SJCRH30 (cell line): ENCODE results near the gene ZSCAN12. TPM values are rescaled to one million over a fixed set of nuclear protein-coding genes. Genes with fewer than 3 reads are reported as not detected.
"Not testable (repeated sequence)": the region's sequence is repeated elsewhere in the genome, so short reads cannot be mapped to it uniquely, and the experiment has no call there.

Source experiments
- DNase-seq, 2 experiments: peaks; one replicate each; pipeline ENCODE4 v3.0.0-alpha.2; 2015 to 2020
- H3K27ac ChIP-seq: fragments of 250-450 bp; sonication (Bioruptor Pico); 2 replicates; pipeline ENCODE4 v1.5.1; 2020; ENCODE audit warnings: mild to moderate bottlenecking, moderate library complexity
- H3K27me3 ChIP-seq: fragments of 250-450 bp; sonication (Bioruptor Pico); 2 replicates; pipeline ENCODE4 v1.5.1; 2020; ENCODE audit warnings: mild to moderate bottlenecking, moderate library complexity
- H3K36me3 ChIP-seq: fragments of 250-450 bp; sonication (Bioruptor Pico); 2 replicates; pipeline ENCODE4 v1.5.1; 2020; ENCODE audit warnings: mild to moderate bottlenecking, moderate library complexity
- H3K4me1 ChIP-seq: fragments of 250-450 bp; sonication (Bioruptor Pico); 2 replicates; pipeline ENCODE4 v1.5.1; 2020; ENCODE audit warnings: mild to moderate bottlenecking, moderate library complexity
- H3K4me3 ChIP-seq: fragments of 250-450 bp; sonication (Bioruptor Pico); 2 replicates; pipeline ENCODE4 v1.5.1; 2020; ENCODE audit warnings: mild to moderate bottlenecking, moderate library complexity
- H3K9me3 ChIP-seq: fragments of 250-450 bp; sonication (Bioruptor Pico); replicated peaks from 2 replicates; pipeline ENCODE4 v1.5.1; 2020; ENCODE audit warnings: mild to moderate bottlenecking, moderate library complexity
- total RNA-seq: library from RNA; depleted of rRNA; stranded (reverse); fragments of >200 nt; shearing (Covaris generic); gene quantifications from 2 replicates; pipeline ENCODE4 v1.2.3, GENCODE V29; 2014

The ZSCAN12 gene
- total RNA-seq, 1 experiment from 2014 or later = 10.5 TPM

DNA sequence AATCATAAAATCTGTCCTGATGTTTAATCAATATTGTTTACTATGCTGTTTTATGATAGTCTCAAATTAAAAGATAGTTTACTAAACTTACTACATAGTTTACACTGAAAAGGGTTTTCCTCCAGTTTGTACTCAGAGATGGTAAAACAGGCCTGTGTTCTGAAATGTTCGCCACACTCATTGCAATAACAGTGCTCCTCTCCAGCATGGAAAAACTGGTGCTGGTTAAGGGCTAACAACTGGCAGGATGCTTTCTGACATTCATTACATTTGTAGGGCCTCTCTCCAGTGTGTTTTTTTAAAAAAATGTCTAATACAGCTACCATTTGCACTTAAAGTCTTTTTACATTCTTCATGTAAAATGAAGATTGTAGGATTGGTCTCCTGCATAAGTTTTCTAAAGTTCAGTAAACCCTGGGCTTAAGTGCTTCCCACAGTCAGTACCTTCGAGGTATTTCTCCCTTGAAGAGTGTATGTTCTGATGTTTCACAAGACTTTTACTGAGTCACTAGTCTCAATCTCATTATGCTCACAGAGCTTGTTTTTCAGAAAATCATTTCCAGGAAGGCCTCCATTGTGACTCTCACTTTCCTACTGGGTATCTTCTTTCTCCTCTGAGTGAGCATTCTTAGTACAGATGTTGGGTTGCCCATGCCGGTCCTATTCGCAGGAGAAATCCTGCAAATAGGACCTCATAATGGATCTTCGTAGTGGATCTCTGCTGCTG lies 8.7 kb upstream of the ZSCAN12 start:
- Histone ChIP-seq H3K36me3 (no peaks in the 10 kb centered on the region), H3K27ac (no peak overlapping the region), H3K4me1 (no peaks in the 10 kb centered on the region), H3K9me3 (no peaks in the 10 kb centered on the region), H3K27me3 (no peaks in the 10 kb centered on the region), H3K4me3 (no peak overlapping the region)
- no peak for DNase-seq

DNA sequence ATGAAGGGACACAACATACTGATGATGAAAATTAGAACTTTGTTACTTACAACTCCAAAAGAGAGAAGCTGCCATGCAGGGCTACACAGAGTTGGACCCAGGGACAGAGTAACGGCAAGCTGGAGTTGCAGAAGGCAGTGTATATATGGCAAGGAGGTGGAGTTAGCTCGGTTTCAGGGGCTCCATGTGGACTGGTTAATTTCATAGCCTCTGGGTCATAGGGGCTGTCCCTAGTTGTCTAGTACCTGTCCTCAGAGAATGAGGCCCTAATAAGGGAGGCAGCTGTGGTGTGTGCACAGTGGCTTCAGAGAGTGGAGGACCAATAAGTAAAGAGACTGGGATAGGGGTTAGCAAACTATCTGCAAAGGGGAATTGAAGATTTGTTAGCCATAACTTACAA lies 7.9 kb upstream of the ZSCAN12 start:
- H3K27ac ChIP-seq = no peak overlapping the region
- H3K36me3 ChIP-seq = no peaks in the 10 kb centered on the region
- H3K27me3 ChIP-seq = no peaks in the 10 kb centered on the region
- H3K9me3 ChIP-seq = no peaks in the 10 kb centered on the region
- H3K4me1 ChIP-seq = no peaks in the 10 kb centered on the region
- H3K4me3 ChIP-seq = no peak overlapping the region
- DNase-seq = no peak

DNA sequence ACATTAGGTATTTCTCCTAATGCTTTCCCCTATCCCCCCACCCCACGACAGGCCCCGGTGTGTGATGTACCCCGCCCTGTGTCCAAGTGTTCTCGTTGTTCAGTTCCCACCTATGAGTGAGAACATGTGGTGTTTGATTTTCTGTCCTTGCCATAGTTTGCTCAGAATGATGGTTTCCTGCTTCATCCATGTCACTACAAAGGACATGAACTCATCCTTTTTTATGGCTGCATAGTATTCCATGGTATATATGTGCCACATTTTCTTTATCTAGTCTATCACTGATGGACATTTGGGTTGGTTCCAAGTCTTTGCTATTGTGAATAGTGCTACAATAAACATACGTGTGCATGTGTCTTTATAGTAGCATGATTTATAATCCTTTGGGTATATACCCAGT lies 4.4 kb upstream of the ZSCAN12 start:
- H3K4me3 ChIP-seq, H3K9me3 ChIP-seq, DNase-seq, H3K27me3 ChIP-seq, H3K4me1 ChIP-seq, H3K27ac ChIP-seq, H3K36me3 ChIP-seq: not testable (repeated sequence)

DNA sequence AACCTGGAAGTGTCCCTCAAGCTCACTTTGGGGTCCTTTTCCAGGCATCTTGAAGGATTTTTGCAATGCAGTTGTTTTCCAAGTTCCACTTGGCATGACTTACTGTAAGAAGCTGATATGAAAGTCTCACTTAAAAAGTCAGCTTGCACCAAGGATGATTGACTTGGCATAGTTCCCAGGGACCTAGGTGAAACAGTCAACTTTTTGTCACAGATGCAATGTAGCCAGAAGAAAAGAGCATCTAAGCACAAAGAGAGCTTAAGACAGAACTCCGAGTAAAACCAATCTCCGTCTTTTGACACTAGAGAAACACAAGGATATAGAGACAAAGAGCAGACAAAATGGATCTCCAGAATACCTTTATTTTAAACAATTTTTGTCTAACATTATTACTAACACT lies 2.6 kb upstream of the ZSCAN12 start:
- no peak overlapping the region for H3K4me3 ChIP-seq
- H3K27ac ChIP-seq = no peak overlapping the region
- peaks cover 4% of the 10 kb centered on the region for H3K4me1 ChIP-seq
- H3K27me3 ChIP-seq = no peaks in the 10 kb centered on the region
- no peak for DNase-seq
- H3K9me3 ChIP-seq = no peaks in the 10 kb centered on the region
- H3K36me3 ChIP-seq = no peaks in the 10 kb centered on the region

DNA sequence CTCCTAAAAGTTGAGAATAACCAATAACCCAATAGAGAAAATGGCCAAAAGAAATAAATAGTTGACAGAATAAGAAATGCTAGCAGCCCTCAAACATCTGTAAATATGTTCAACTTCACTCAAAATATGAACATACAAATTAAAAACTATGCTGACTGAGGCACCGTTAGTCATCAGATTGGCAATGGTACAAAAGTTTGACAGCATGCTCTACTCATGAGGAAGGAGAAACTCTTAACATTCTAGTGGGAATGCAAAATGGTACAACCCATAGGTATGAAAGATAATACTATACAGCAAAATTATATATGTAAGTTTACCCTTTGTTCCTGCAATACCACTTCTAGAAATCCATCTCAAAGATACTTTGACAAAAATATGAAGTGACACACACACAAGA lies 1.6 kb upstream of the ZSCAN12 start:
- no peak for DNase-seq
- no peaks in the 10 kb centered on the region for H3K27me3 ChIP-seq
- H3K4me1 ChIP-seq = peaks cover 4% of the 10 kb centered on the region
- no peaks in the 10 kb centered on the region for H3K9me3 ChIP-seq
- no peak overlapping the region for H3K4me3 ChIP-seq
- peaks cover 8% of the 10 kb centered on the region for H3K36me3 ChIP-seq
- H3K27ac ChIP-seq = no peak overlapping the region

DNA sequence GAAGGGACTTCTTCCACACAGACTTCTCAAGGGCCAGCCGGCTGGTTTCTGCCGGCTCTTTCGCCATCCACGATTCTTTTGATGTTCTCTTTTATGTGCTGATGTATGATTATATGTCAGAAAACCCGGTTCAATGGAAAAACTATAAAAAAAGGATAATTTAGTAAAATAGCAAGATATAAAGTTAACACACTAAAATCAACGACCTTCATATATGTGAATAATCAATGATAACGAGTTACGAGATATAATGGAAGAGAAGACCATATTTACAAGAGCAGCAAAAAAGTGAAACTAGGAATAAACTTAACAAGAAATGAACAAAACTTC lies 540 bp upstream of the ZSCAN12 start:
- H3K4me3 ChIP-seq = peak overlapping the region; percentile 82
- H3K9me3 ChIP-seq = no peaks in the 10 kb centered on the region
- H3K27me3 ChIP-seq = no peaks in the 10 kb centered on the region
- H3K36me3 ChIP-seq = peaks cover 15% of the 10 kb centered on the region
- peaks cover 4% of the 10 kb centered on the region for H3K4me1 ChIP-seq
- H3K27ac ChIP-seq = peak overlapping the region; percentile 70
- no peak for DNase-seq

DNA sequence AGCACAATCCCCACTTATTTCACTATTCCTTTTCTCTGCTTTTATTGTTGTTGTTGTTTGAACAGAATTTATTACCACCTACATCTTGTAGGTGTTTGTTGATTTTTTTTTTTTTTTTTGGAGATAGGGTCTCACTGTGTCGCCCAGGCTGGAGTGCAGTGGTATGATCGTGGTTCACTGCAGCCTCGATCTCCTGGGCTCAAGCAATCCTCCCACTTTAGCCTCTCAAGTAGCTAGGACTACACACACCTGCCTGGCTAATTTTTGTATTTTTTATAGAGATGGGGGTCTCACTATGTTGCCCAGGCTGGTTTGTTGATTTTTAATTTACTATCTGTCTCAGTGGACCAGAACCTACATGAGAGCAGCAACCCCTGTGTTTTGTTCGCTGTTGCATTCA lies 3.6 kb downstream of the ZSCAN12 start:
- no peak overlapping the region for H3K4me3 ChIP-seq
- H3K9me3 ChIP-seq = no peaks in the 10 kb centered on the region
- DNase-seq = no peak
- H3K36me3 ChIP-seq = peaks cover 43% of the 10 kb centered on the region
- H3K4me1 ChIP-seq = peaks cover 4% of the 10 kb centered on the region
- no peaks in the 10 kb centered on the region for H3K27me3 ChIP-seq
- no peak overlapping the region for H3K27ac ChIP-seq

DNA sequence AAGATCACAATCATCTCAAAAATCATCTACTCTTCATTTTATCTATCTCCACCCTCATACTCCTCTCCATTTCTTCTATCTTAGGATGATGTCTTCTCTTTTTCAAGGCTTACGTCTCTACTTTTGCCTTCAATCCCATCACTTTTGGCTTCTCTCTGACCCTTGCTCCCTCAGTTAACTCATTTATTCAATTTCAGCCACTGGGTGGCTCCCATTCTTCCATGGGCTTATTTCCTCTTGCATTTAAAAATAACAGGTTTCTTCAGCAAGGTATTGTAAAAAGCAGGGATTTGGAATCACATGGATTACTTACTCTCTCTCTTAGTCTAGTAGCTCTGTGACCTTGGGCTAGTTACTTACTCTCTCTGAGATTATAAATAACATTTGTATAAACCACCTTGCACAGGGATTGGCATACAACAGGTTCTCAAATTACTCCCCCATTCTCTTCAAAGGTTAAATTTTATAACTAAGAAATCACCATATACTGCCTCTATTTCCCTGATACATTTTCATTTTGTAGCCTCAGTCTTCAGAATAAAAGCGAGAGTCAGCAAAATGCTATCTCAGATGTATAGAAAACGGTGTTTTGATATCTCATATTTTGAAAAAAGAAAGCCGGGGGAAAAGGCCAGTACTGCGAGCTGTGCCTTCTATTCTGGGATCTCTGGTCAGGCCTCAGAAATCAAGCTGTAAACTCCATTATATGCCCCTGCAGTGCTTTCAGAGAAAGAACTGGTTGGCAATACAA lies 5.5 kb downstream of the ZSCAN12 start:
- Histone ChIP-seq H3K4me1 (no peaks in the 10 kb centered on the region), H3K27me3 (no peaks in the 10 kb centered on the region), H3K36me3 (peaks cover 59% of the 10 kb centered on the region), H3K27ac (no peak overlapping the region), H3K4me3 (no peak overlapping the region), H3K9me3 (no peaks in the 10 kb centered on the region)
- DNase-seq = no peak

DNA sequence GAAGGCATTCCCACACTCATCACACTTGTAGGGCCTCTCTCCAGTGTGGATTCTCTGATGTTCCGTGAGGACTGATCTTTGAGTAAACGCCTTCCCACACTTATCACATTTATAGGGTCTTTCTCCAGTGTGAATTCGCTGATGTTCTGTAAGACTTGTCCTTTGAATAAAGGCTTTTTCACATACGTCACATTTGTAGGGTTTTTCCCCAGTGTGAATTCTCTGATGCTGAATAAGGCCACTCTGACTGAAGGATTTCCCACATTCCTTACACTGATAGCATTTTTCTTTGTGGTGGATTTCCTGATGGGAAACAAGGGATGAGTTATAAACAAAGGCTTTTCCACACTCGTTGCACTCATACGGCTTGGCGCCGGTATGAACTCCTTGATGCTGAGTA lies 8.9 kb downstream of the ZSCAN12 start:
- DNase-seq = no peak

DNA sequence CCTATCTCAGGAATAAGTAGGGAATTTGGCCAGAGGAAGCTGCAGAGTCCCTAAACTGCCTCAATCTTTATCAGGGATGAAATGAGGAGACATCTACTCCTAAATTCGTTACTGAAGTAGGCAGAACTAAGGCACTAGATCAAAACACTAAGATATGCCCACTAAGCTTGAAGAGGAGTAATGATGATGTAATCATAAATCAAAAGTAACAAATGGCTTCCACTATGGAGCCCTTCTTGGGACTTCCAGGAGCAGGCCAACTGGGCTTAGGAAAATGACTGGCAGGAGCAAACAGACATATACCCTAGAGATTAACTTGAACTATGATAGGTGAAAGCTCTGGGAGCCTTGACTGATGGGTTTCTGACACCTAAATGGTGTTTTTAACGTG lies 15.4 kb downstream of the ZSCAN12 start:
- no peak for DNase-seq
- H3K36me3 ChIP-seq = peaks cover 61% of the 10 kb centered on the region
- no peaks in the 10 kb centered on the region for H3K9me3 ChIP-seq
- no peaks in the 10 kb centered on the region for H3K27me3 ChIP-seq
- no peaks in the 10 kb centered on the region for H3K4me1 ChIP-seq
- no peak overlapping the region for H3K27ac ChIP-seq
- H3K4me3 ChIP-seq = no peak overlapping the region

More for the DNA sequence above, 8.9 kb downstream of the ZSCAN12 start:
- Histone ChIP-seq H3K4me3 (no peak overlapping the region), H3K27ac (no peak overlapping the region), H3K36me3 (peaks cover 72% of the 10 kb centered on the region), H3K4me1 (no peaks in the 10 kb centered on the region), H3K27me3 (no peaks in the 10 kb centered on the region), H3K9me3 (no peaks in the 10 kb centered on the region)

DNA sequence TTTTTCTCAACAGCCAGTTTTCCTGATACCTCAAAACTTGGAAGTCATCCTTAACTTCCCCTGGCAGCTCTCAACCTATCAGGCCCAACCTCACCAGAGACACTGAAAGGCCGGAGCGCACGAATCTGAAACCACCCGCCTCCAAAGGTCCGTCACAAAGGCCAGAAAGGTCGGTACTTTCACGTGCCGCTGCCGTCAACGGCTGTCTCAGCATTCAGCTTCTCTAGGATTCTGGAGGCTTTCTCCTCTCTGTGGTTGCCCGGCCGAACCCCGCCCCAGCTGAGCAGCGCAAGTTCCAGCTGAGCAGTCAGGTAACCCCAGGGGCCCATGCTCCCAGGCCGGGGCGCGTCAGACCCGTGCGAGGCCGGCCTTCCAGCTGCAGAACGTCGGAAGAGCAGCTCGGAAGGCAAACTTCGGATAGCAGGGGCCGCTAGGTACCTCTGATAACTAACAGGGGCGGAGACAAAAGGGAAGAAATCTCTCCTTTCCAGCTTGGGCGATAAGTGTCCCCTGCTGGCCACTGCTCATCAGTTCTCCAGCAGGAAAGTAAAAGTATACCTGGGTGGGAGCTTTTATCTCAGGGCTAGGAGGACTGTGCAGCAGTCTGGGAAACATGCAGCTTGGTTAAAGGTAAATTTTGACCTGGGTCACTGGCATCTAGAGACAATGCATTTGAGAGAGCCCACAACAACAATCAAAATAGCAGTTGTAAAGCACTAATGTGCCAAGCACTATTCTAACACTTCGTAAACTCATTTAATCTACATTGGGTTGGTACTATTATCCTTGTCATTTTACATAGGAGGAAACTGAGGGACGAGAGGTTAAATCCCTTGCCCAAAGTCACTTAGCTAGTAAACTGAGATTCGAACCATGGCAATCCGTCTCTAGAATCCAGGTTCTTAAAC lies 16.1 kb downstream of the ZSCAN12 start:
- Histone ChIP-seq H3K27ac (no peak overlapping the region), H3K4me3 (no peak overlapping the region)

DNA sequence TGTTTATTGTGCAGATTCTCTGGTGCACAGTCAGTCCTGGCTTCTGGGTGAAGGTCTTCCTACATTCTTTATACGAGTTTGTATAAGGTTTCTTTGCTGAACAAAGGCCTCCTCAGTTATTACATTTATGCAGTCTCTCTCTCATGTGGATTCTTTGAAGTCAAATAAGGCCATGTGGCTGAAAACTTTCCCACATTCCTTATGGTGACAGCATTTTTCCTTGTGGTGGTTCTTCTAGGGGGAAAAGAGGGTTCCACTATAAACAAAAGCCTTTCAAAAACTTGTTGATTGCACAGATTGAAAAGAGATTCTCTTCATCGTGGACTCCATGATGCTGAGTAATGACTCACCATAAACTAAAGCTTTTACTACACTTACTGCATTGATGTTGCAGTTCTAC lies 19.2 kb downstream of the ZSCAN12 start:
- Histone ChIP-seq H3K36me3 (peaks cover 52% of the 10 kb centered on the region), H3K27me3 (no peaks in the 10 kb centered on the region; the same call in 1 of the 2 replicates), H3K4me1 (no peaks in the 10 kb centered on the region), H3K9me3 (no peaks in the 10 kb centered on the region; the same call in 1 of the 2 replicates), H3K4me3 (no peak overlapping the region), H3K27ac (no peak overlapping the region)
- no peak for DNase-seq

More for the DNA sequence above, 16.1 kb downstream of the ZSCAN12 start:
- Histone ChIP-seq H3K27me3 (no peaks in the 10 kb centered on the region; the same call in 1 of the 2 replicates), H3K4me1 (no peaks in the 10 kb centered on the region), H3K9me3 (no peaks in the 10 kb centered on the region; the same call in 1 of the 2 replicates), H3K36me3 (peaks cover 61% of the 10 kb centered on the region)
- no peak for DNase-seq

DNA sequence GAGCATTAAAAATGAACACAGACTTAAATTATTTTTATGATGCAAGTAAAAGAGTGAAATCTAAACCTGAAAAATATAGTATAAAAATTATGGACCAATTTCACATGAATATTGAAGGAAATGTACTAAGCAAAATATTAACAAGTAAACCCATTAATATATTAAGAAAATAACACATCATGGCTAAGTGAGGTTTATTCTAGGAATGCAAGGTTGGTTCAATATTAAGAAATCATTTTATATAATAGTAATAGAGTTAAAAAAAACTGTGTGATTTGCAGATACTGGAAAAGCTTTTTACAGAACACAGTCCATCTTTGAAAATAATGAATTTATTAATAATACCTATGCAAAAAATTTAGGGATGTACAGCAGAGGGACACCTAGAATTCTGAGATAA lies 20.9 kb downstream of the ZSCAN12 start:
- DNase-seq = no peak
- Histone ChIP-seq H3K27me3 (no peaks in the 10 kb centered on the region; the same call in 1 of the 2 replicates), H3K4me3 (no peak overlapping the region), H3K4me1 (no peaks in the 10 kb centered on the region), H3K36me3 (peaks cover 48% of the 10 kb centered on the region), H3K9me3 (no peaks in the 10 kb centered on the region; the same call in 1 of the 2 replicates), H3K27ac (no peak overlapping the region)

DNA sequence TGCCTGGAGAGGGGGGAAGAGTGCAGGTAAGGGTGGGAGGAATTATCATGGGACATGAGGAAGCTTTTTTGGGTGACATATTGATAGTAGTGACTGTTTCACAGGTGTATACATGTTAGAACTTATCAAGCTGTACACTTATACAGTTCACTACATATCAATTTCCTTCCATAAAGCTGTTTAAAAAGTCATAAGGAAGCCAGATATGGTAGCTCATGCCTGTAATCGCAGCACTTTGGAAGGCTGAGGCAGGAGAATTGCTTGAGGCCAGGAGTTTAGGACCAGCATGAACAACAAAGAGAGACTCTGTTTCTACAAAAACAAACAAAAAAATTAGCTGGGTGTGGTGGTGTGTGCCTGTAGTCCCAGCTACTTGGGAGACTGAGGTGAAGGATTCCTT lies 21.7 kb downstream of the ZSCAN12 start:
- Histone ChIP-seq H3K27ac (no peak overlapping the region), H3K36me3 (peaks cover 48% of the 10 kb centered on the region), H3K27me3 (no peaks in the 10 kb centered on the region; the same call in 1 of the 2 replicates), H3K4me3 (no peak overlapping the region), H3K4me1 (no peaks in the 10 kb centered on the region), H3K9me3 (no peaks in the 10 kb centered on the region; the same call in 1 of the 2 replicates)
- no peak for DNase-seq

DNA sequence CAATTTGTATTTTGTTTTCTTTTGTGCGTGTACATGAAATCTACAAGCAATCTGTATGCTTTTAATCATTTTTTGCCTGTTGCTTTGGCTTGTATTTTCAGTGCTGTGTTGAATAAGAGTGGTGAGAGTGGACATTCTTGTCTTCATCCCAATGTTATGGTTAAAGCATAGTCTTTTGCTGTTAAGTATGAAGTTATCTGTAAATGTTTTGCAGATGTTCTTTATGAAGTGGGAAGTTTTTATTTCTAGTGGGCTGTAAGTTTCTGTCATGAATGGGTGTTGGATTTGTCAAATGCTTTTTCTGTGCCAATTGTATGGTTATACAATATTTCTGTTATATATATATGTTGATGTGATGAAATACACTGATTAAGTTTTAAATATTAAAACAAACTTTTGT lies 25.6 kb downstream of the ZSCAN12 start:
- Histone ChIP-seq H3K4me1 (no peaks in the 10 kb centered on the region), H3K4me3 (no peak overlapping the region), H3K27me3 (no peaks in the 10 kb centered on the region; the same call in 1 of the 2 replicates), H3K36me3 (peaks cover 13% of the 10 kb centered on the region), H3K9me3 (no peaks in the 10 kb centered on the region; the same call in 1 of the 2 replicates), H3K27ac (no peak overlapping the region)
- no peak for DNase-seq
